Measurements from ENCODE around the gene EFNB3. TPM values are rescaled to one million over a fixed set of nuclear protein-coding genes. Genes with fewer than 3 reads are reported as not detected.
A peak's percentile ranks its signal among the peaks of the same experiment; 100 is the strongest.

The EFNB3 gene
- total and polyA plus RNA-seq, 2 of the 13 experiments (the other 11 are each of a cell fraction or from before 2014, with no cell fraction given) = 0.07 to 0.25 TPM

- ChIA-PET CTCF (ENCODE audit: low intra/inter-chr PET ratio, low total read pairs) (no interaction called here), POLR2A (interaction anchor here (0.5 to 1.9 kb wide), 4 partner anchors 10 to 230 kb away, joined by 3 to 5 read pairs (median 4); partner anchors contain the start of genes SAT2 and TP53)
- Histone ChIP-seq H3K27me3 (ENCODE audit: control insufficient read depth in 1 of 2, insufficient read depth in 2 of 2, low read length in 2 of 2) (no peaks in the 10 kb centered on the region; a peak in 1 of 5 replicates), H3K4me1 (ENCODE audit: insufficient read depth, low read length) (no peaks in the 10 kb centered on the region), H3K4me2 (ENCODE audit: low read depth, low read length) (no peak overlapping the region), H3K4me3 (replicated peaks in 1 of 3; ENCODE audit: insufficient read depth in 1 of 3, low read depth in 2 of 3, low read length in 3 of 3) (no peak overlapping the region), H3K79me2 (ENCODE audit: insufficient read depth, low read length) (peaks cover 3% of the 10 kb centered on the region), H3K9ac (ENCODE audit: insufficient read depth, low read depth, low read length) (no peak overlapping the region), H3K36me3 (replicated peaks in 1 of 2; ENCODE audit: control insufficient read depth in 1 of 2, insufficient read depth in 2 of 2, low read length in 2 of 2) (peaks cover 16 to 21% of the 10 kb centered on the region in 2 experiments; a peak in 4 of 5 replicates), H4K20me1 (ENCODE audit: insufficient read depth, low read length) (no peaks in the 10 kb centered on the region), H2AFZ (ENCODE audit: low read length) (no peak overlapping the region), H3K9me3 (ENCODE audit: low read length) (peaks cover 7% of the 10 kb centered on the region; the same call in 1 of the 2 replicates), H3K27ac (ENCODE audit: extremely low read length, insufficient read depth, low read length) (no peak overlapping the region)
- TF ChIP-seq MED1 (CRISPR knock-in tag; IDR thresholded peaks at IDR 0.05) (no peak), DNMT3B (CRISPR knock-in tag; conservative IDR thresholded peaks at IDR 0.05) (no peak), MEIS1 (CRISPR knock-in tag; IDR thresholded peaks at IDR 0.05; ENCODE audit: borderline replicate concordance) (no peak), FOXP1 (IDR thresholded peaks at IDR 0.05) (no peak), FOXP1 (CRISPR knock-in tag; IDR thresholded peaks at IDR 0.05) (no peak), FOXC1 (CRISPR knock-in tag; IDR thresholded peaks at IDR 0.05; ENCODE audit: borderline replicate concordance) (no peak)
- WGBS (ENCODE audit: low lambda C conversion rate) = 94% methylated on average over 10 of the region's 10 CpGs
- BruUV-seq (replicated peaks) = no TSS peak
- in situ Hi-C loops (cut with HindIII; ENCODE audit: extremely low pct_ligation_motif_present, low pct_unique_long_range_greater_than_20kb) (no loop called here), intact Hi-C loops (cut with micrococcal nuclease; ENCODE audit: unreplicated experiment) (no loop called here)
- ATAC-seq (no peak), DNase-seq (ENCODE audit: low spot score) (no peak), FAIRE-seq (no peak)
These were observed 27.5 kb upstream of the EFNB3 start for GRCh38 chr17:7677388-7678067.

- no peaks in the 10 kb centered on the region; a peak in 1 of 5 replicates for H3K27me3 ChIP-seq (ENCODE audit: control insufficient read depth in 1 of 2, insufficient read depth in 2 of 2, low read length in 2 of 2)
- CTCF ChIA-PET (ENCODE audit: low intra/inter-chr PET ratio, low total read pairs) = no interaction called here
- TF ChIP-seq RCOR2 (CRISPR knock-in tag; IDR thresholded peaks at IDR 0.05) (no peak), ZNF138 (CRISPR knock-in tag; IDR thresholded peaks at IDR 0.05; ENCODE audit: low read depth) (no peak), ZNF891 (CRISPR knock-in tag; IDR thresholded peaks at IDR 0.05) (no peak)
These were observed 20.0 kb upstream of the EFNB3 start for GRCh38 chr17:7684851-7685532.

More at GRCh38 chr17:7684851-7685532, 20.0 kb upstream of the EFNB3 start:
- in situ Hi-C loops (cut with HindIII; ENCODE audit: extremely low pct_ligation_motif_present, low pct_unique_long_range_greater_than_20kb) (loop anchor here (5.0 kb wide), 2 partner anchors 53 to 98 kb away; partner anchors contain the start of gene SHBG), intact Hi-C loops (cut with micrococcal nuclease; ENCODE audit: unreplicated experiment) (loop anchor here (5.0 kb wide), 2 partner anchors 53 to 113 kb away; partner anchors contain the start of gene SHBG)
- Histone ChIP-seq H4K20me1 (ENCODE audit: insufficient read depth, low read length) (no peaks in the 10 kb centered on the region; the same call in 1 of the 2 replicates), H3K4me2 (ENCODE audit: low read depth, low read length) (peak overlapping the region; percentile 76), H3K4me1 (ENCODE audit: insufficient read depth, low read length) (peaks cover 26% of the 10 kb centered on the region), H3K9me3 (ENCODE audit: low read length) (no peaks in the 10 kb centered on the region), H3K79me2 (ENCODE audit: insufficient read depth, low read length) (peaks cover 53% of the 10 kb centered on the region), H3K9ac (ENCODE audit: insufficient read depth, low read depth, low read length) (peak overlapping the region; percentile 97), H3K4me3 (replicated peaks in 1 of 3; ENCODE audit: insufficient read depth in 1 of 3, low read depth in 2 of 3, low read length in 3 of 3) (peak overlapping the region; percentile 93 to 98 (median 95)), H3K27ac (ENCODE audit: extremely low read length, insufficient read depth, low read length) (peak overlapping the region; percentile 95), H3K36me3 (replicated peaks in 1 of 2; ENCODE audit: control insufficient read depth in 1 of 2, insufficient read depth in 2 of 2, low read length in 2 of 2) (no peaks in the 10 kb centered on the region; a peak in 1 of 5 replicates), H2AFZ (ENCODE audit: low read length) (no peak overlapping the region)
- DNase-seq (ENCODE audit: low spot score) (no peak), FAIRE-seq (no peak), ATAC-seq (no peak)
- WGBS (ENCODE audit: low lambda C conversion rate) = 29% methylated on average over 15 of the region's 15 CpGs
- POLR2A ChIA-PET = interaction anchor here (0.5 to 5.5 kb wide), 6 partner anchors 21 to 285 kb away, joined by 3 to 89 read pairs (median 24); partner anchors contain the start of genes ATP1B2, FXR2, MPDU1 and TMEM256
- no TSS peak for BruUV-seq (replicated peaks)

All from HepG2 (cell line).